Mucosa of descending colon (tissue), 3 donors: Measurements from ENCODE around the gene ABCC4. TPM values are rescaled to one million over a fixed set of nuclear protein-coding genes. Genes with fewer than 3 reads are reported as not detected.

Source experiments
- ATAC-seq: fragments of 200-7000 bp; cut with Tn5 transposase; one replicate; pipeline ENCODE4 v1.9.1; 2020; ENCODE audit warnings: mild to moderate bottlenecking, moderate library complexity
- DNase-seq, 3 donors: peaks; one replicate each; pipeline ENCODE4 v3.0.0-alpha.2; 2020
- H3K36me3 ChIP-seq: fragments of 200-600 bp; one replicate; pipeline ENCODE4 v1.8.0; 2021; ENCODE audit warnings: low read depth, mild to moderate bottlenecking
- H3K4me1 ChIP-seq: fragments of 200-600 bp; one replicate; pipeline ENCODE4 v1.8.0; 2021; ENCODE audit warnings: low read depth, mild to moderate bottlenecking
- H3K4me3 ChIP-seq: fragments of 200-600 bp; one replicate; pipeline ENCODE4 v1.8.0; 2021; ENCODE audit warnings: mild to moderate bottlenecking
- H3K9me3 ChIP-seq: fragments of 200-600 bp; one replicate; pipeline ENCODE4 v1.8.0; 2021; ENCODE audit warnings: mild to moderate bottlenecking
- CTCF ChIP-seq: fragments of 200-600 bp; IDR thresholded peaks from one replicate; pipeline ENCODE4 v1.8.0; 2022; ENCODE audit warnings: antibody characterized with exemption, mild to moderate bottlenecking
- intact Hi-C, 2 donors: fragments of 100-400 bp; cut with DNase I in 1 of 2; cut with micrococcal nuclease in 1 of 2; formaldehyde crosslinking; loops; one replicate each; pipeline versions ENCODE4 v1.11.0 to v1.11.1; 2022; cut with DNase I, micrococcal nuclease
- total RNA-seq, 3 donors: library from RNA; stranded (reverse); fragmentation: NEBNext Ultra II Directional in 2 of 3; extraction: Animal tissue kit (Norgen Biotek cat#: 25700) in 2 of 3; gene quantifications; one replicate each; pipeline versions ENCODE4 v1.2.1 to v1.2.4, GENCODE V29; 2021 to 2023
- donor health status: DM: no; HTN: no; CAD: no; lungs with moderate emphysema.
- donor health status: DM: no; HTN: no; CAD: no.
- donor health status: DM: no; HTN: yes; CAD: no.

ABCC4 gene
- total RNA-seq, 3 donors from 2014 or later, result 19.3 to 35.1 (median 30.2) TPM

- Histone ChIP-seq H3K36me3 (no peaks in the 10 kb centered on the region), H3K4me3 (no peak overlapping the region), H3K9me3 (no peaks in the 10 kb centered on the region), H3K4me1 (no peaks in the 10 kb centered on the region)
- intact Hi-C loops, result no loop called here
- DNase-seq (no peak), ATAC-seq (no peak)
- no peak for TF ChIP-seq CTCF
Measured at GRCh38 chr13:95145587-95145986, 155.7 kb downstream of the ABCC4 start.

GRCh38 chr13:95140502-95140901 lies 160.7 kb downstream of the ABCC4 start:
- H3K36me3 ChIP-seq, result no peaks in the 10 kb centered on the region
- ATAC-seq (no peak), DNase-seq (no peak)
- no peak overlapping the region for H3K4me3 ChIP-seq
- H3K4me1 ChIP-seq, result no peaks in the 10 kb centered on the region
- intact Hi-C loops, result no loop called here
- H3K9me3 ChIP-seq, result no peaks in the 10 kb centered on the region
- TF ChIP-seq CTCF, result no peak

- Histone ChIP-seq H3K36me3 (no peaks in the 10 kb centered on the region), H3K4me1 (no peaks in the 10 kb centered on the region), H3K9me3 (no peaks in the 10 kb centered on the region), H3K4me3 (no peak overlapping the region)
- ATAC-seq (no peak), DNase-seq (no peak)
- TF ChIP-seq CTCF, result no peak
- intact Hi-C loops, result no loop called here
Measured at GRCh38 chr13:95138876-95139585, 162.2 kb downstream of the ABCC4 start.

- TF ChIP-seq CTCF, result no peak
- intact Hi-C loops, result no loop called here
- Histone ChIP-seq H3K4me1 (no peaks in the 10 kb centered on the region), H3K9me3 (no peaks in the 10 kb centered on the region), H3K36me3 (no peaks in the 10 kb centered on the region), H3K4me3 (no peak overlapping the region)
- no peak for DNase-seq
- ATAC-seq, result no peak
Measured at GRCh38 chr13:95137096-95137495, 164.2 kb downstream of the ABCC4 start.

GRCh38 chr13:95136638-95137037 lies 164.6 kb downstream of the ABCC4 start:
- Histone ChIP-seq H3K36me3 (no peaks in the 10 kb centered on the region), H3K9me3 (no peaks in the 10 kb centered on the region), H3K4me3 (no peak overlapping the region), H3K4me1 (no peaks in the 10 kb centered on the region)
- ATAC-seq (no peak), DNase-seq (no peak)
- intact Hi-C loops, result no loop called here
- TF ChIP-seq CTCF, result no peak

GRCh38 chr13:95133498-95133897 lies 167.8 kb downstream of the ABCC4 start:
- Histone ChIP-seq H3K4me3 (no peak overlapping the region), H3K36me3 (no peaks in the 10 kb centered on the region), H3K9me3 (no peaks in the 10 kb centered on the region), H3K4me1 (no peaks in the 10 kb centered on the region)
- no peak for ATAC-seq
- intact Hi-C loops, result no loop called here
- TF ChIP-seq CTCF, result no peak
- DNase-seq, result no peak
